SH-SY5Y (cell line): ENCODE measurements around the gene IL16.

ENCODE experiments used
- GATA2 ChIP-seq: IDR thresholded peaks from 2 replicates; pipeline ENCODE4 v1.6.1; 2011; ENCODE audit warnings: mild to moderate bottlenecking, low read depth, low read length
- GATA3 ChIP-seq: IDR thresholded peaks from 2 replicates; pipeline ENCODE4 v1.6.1; 2011; ENCODE audit warnings: low read depth, mild to moderate bottlenecking, low read length, moderate library complexity

GRCh38 chr15:81268340-81268739 lies 71.7 kb downstream of the IL16 start:
- TF ChIP-seq GATA2 (no peak), GATA3 (no peak)
